Spinal cord (tissue), 10 donors: ENCODE data around the gene NUAK1. TPM values are rescaled to one million over a fixed set of nuclear protein-coding genes. Genes with fewer than 3 reads are reported as not detected.

Experiments
- DNase-seq, 6 donors: peaks; one replicate each; pipeline versions ENCODE4 v3.0.0 to v3.0.0-alpha.2; 2013 to 2015; ENCODE audit warnings: low spot score in 6 of 6, low read depth in 4 of 6
- H3K27ac ChIP-seq: one replicate; pipeline ENCODE4 v1.5.1; 2013; ENCODE audit warnings: low read depth, low read length, control low read depth
- H3K27me3 ChIP-seq: one replicate; pipeline ENCODE4 v1.6.1; 2013; ENCODE audit warnings: low read length; ENCODE audit not compliant: control insufficient read depth, insufficient read depth
- H3K36me3 ChIP-seq: one replicate; pipeline ENCODE4 v1.6.1; 2013; ENCODE audit warnings: low read length; ENCODE audit not compliant: control insufficient read depth, insufficient read depth
- H3K4me1 ChIP-seq: one replicate; pipeline ENCODE4 v1.6.1; 2013; ENCODE audit warnings: low read length; ENCODE audit not compliant: control insufficient read depth, insufficient read depth
- H3K4me3 ChIP-seq: one replicate; pipeline ENCODE4 v1.5.1; 2013; ENCODE audit warnings: low read depth, low read length, control low read depth
- H3K9me3 ChIP-seq: one replicate; pipeline ENCODE4 v1.6.1; 2013; ENCODE audit warnings: low read length; ENCODE audit not compliant: control insufficient read depth, insufficient read depth
- WGBS: methylation state at CpG from one replicate; pipeline ENCODE4 v1.1.5; 2013; ENCODE audit warnings: missing lambda C conversion rate; ENCODE audit not compliant: insufficient coverage; 5-methylcytosine and 5-hydroxymethylcytosine counted together
- polyA plus RNA-seq, 2 donors: library from polyadenylated mRNA; unstranded; fragments of 120-200 nt; gene quantifications; one replicate each; pipeline ENCODE4 v1.2.1, GENCODE V29; 2013; ENCODE audit not compliant: insufficient read length in 2 of 2
- total RNA-seq, 2 donors: library from RNA; depleted of rRNA in 1 of 2; stranded (reverse); fragments of 120-200 nt in 1 of 2; fragments of >200 nt in 1 of 2; gene quantifications; one replicate each; pipeline versions ENCODE4 v1.2.3 to v1.2.4, GENCODE V29; 2013 to 2014
- donor health status: healthy.

NUAK1 gene
- total and polyA plus RNA-seq, 4 donors, result 20.1 to 57.9 (median 31.9) TPM

GRCh38 chr12:106133136-106134087, 5.3 kb downstream of the NUAK1 start:
- Histone ChIP-seq H3K9me3 (no peaks in the 10 kb centered on the region), H3K27ac (no peak overlapping the region), H3K4me3 (no peak overlapping the region), H3K4me1 (peaks cover 30% of the 10 kb centered on the region), H3K36me3 (no peaks in the 10 kb centered on the region), H3K27me3 (no peaks in the 10 kb centered on the region)
- 89% methylated on average over 3 of the region's 4 CpGs for WGBS
- DNase-seq, result no peak

DNA sequence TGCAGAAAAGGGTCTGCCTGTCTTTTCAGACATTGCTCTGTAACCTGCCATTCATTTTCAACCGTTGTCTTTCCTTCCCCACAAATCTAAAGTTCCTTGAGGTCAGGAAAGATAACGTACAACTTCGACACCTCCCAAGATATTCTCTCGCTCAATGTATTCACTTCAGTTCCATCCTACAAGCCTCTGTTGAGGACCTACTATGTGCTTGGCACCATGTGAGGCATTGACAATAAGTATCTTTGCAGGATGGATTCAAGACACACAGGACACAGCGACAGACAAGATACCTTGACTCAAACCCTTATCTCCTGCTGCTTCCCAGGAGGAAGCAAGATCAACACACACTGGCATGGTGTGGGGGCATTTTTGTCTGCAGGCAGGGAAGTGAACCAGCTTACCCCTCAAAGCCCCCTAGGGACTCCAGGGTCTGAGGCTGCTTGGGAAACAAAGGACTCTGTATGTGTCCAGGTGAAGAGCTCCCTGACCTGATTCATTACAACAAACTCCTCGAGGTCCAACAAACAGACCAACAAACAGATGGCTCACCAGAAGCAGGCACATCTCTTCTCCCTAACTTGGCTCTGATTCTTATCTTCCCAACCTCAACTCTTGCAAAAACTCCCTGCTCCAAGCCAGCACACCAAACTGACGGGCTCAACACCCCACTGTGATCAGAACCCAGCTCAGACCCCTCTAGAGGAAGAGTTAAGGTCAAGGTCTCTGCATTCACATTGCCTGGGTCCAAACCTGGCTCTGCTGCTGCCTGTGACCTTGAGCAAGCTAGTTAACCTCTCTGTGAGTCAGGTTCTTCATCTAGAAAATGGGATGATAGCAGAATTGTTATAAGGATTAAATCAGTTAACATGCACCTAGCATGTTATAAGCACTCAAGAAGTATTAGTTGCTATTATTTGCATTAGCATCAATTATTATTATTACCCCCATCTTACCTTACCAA, 6.3 kb downstream of the NUAK1 start:
- H3K4me3 ChIP-seq, result no peak overlapping the region
- 46% methylated on average over 4 of the region's 7 CpGs for WGBS
- no peak for DNase-seq
- H3K4me1 ChIP-seq, result peaks cover 25% of the 10 kb centered on the region
- H3K36me3 ChIP-seq, result no peaks in the 10 kb centered on the region
- no peaks in the 10 kb centered on the region for H3K9me3 ChIP-seq
- H3K27me3 ChIP-seq, result no peaks in the 10 kb centered on the region
- H3K27ac ChIP-seq, result no peak overlapping the region

- H3K4me1 ChIP-seq, result peaks cover 23% of the 10 kb centered on the region
- H3K36me3 ChIP-seq, result no peaks in the 10 kb centered on the region
- WGBS, result 43% methylated on average over 5 of the region's 5 CpGs
- H3K27me3 ChIP-seq, result no peaks in the 10 kb centered on the region
- H3K9me3 ChIP-seq, result no peaks in the 10 kb centered on the region
- DNase-seq, result no peak
- no peak overlapping the region for H3K4me3 ChIP-seq
- no peak overlapping the region for H3K27ac ChIP-seq
Measured at GRCh38 chr12:106131676-106132075, 7.1 kb downstream of the NUAK1 start.

GRCh38 chr12:106130474-106131113, 8.2 kb downstream of the NUAK1 start:
- Histone ChIP-seq H3K27me3 (no peaks in the 10 kb centered on the region), H3K36me3 (no peaks in the 10 kb centered on the region), H3K4me3 (no peak overlapping the region), H3K4me1 (peaks cover 18% of the 10 kb centered on the region), H3K27ac (no peak overlapping the region), H3K9me3 (no peaks in the 10 kb centered on the region)
- WGBS, result 81% methylated on average over 7 of the region's 8 CpGs
- no peak for DNase-seq

GRCh38 chr12:106128585-106129328, 10.0 kb downstream of the NUAK1 start:
- DNase-seq, result no peak
- no peaks in the 10 kb centered on the region for H3K27me3 ChIP-seq
- no peaks in the 10 kb centered on the region for H3K9me3 ChIP-seq
- H3K36me3 ChIP-seq, result no peaks in the 10 kb centered on the region
- H3K27ac ChIP-seq, result no peak overlapping the region
- H3K4me3 ChIP-seq, result no peak overlapping the region
- WGBS, result 67% methylated on average over 5 of the region's 11 CpGs
- H3K4me1 ChIP-seq, result peaks cover 12% of the 10 kb centered on the region

DNA sequence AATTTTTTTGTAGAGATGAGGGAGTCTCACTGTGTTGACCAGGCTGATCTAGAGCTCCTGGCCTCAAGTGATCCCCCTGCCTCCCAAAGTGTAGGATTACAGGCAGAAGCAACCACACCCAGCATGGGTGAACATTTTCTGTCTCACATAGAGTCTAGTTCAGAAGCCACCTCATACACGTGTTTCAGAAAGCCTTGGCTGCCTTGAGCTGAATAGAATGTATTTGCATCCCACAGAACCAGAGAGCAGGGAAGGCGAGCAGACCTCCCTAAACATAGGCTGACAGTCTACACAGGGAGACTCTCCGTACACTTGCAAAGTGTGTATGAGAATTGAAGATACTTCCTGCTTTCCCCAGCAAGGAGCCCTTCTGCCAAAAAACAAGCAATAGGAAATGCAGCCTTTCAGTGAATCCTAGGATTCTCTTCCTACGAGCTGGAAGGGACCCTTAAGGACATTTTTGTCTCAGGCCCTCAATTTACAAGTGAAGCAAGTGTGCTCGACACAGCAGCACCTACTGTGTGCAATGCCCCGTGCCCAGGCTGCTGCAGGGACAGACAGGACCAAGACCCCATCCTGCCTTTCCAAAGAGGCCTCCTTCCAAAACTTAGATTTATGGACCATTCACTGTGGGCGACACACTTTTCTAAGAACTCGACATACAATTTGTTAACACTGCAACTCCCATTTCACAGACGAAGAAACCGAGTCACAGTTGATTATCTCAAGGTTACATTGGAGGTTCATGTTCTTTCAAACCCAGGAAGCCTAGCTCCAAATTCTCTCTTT, 11.2 kb downstream of the NUAK1 start:
- Histone ChIP-seq H3K27ac (no peak overlapping the region), H3K9me3 (no peaks in the 10 kb centered on the region), H3K4me3 (no peak overlapping the region), H3K27me3 (no peaks in the 10 kb centered on the region), H3K4me1 (peaks cover 15% of the 10 kb centered on the region), H3K36me3 (no peaks in the 10 kb centered on the region)
- DNase-seq, result no peak
- WGBS, result 69% methylated on average over 7 of the region's 10 CpGs

- no peak overlapping the region for H3K4me3 ChIP-seq
- 100% methylated on average over 1 of the region's 2 CpGs for WGBS
- H3K27me3 ChIP-seq, result no peaks in the 10 kb centered on the region
- peaks cover 15% of the 10 kb centered on the region for H3K4me1 ChIP-seq
- no peaks in the 10 kb centered on the region for H3K36me3 ChIP-seq
- H3K27ac ChIP-seq, result no peak overlapping the region
- no peak for DNase-seq
- no peaks in the 10 kb centered on the region for H3K9me3 ChIP-seq
Measured at GRCh38 chr12:106126441-106127337, 12.1 kb downstream of the NUAK1 start.
